ENCODE results near the gene KDSR. TPM values are rescaled to one million over a fixed set of nuclear protein-coding genes. Genes with fewer than 3 reads are reported as not detected.

KDSR gene
- total RNA-seq, 1 experiment from 2014 or later, result 41.7 TPM

- intact Hi-C loops (cut with micrococcal nuclease; ENCODE audit: unreplicated experiment), result no loop called here
- DNase-seq, result no peak
- Histone ChIP-seq H4K20me1 (ENCODE audit: insufficient read depth) (no peaks in the 10 kb centered on the region), H3K9me2 (ENCODE audit: insufficient read depth) (no peaks in the 10 kb centered on the region), H3K27me3 (ENCODE audit: insufficient read depth, low read depth) (no peaks in the 10 kb centered on the region), H3K36me3 (ENCODE audit: low read depth) (no peaks in the 10 kb centered on the region), H3K9me3 (ENCODE audit: insufficient read depth, low read depth) (no peaks in the 10 kb centered on the region), H2AFZ (no peak overlapping the region), H3K27ac (no peak overlapping the region), H3K4me3 (no peak overlapping the region), H3K4me2 (no peak overlapping the region), H3F3A (ENCODE audit: insufficient read depth, low read depth) (no peaks in the 10 kb centered on the region), H3K79me2 (ENCODE audit: low read depth) (no peaks in the 10 kb centered on the region), H3K4me1 (replicated peaks; ENCODE audit: insufficient read depth) (no peaks in the 10 kb centered on the region)
- ChIA-PET CTCF (interaction anchor here (0.5 kb wide), 1 partner anchor 68 kb away, joined by 3 read pairs; no protein-coding TSS in a partner anchor), POLR2A (ENCODE audit: unreplicated experiment) (no interaction called here)
- TF ChIP-seq EZH2 (IDR thresholded peaks at IDR 0.05; ENCODE audit: low read depth) (no peak), CTCF (conservative IDR thresholded peaks at IDR 0.05) (no peak)
- no TSS peak for BruUV-seq (replicated peaks)
Measured at GRCh38 chr18:63297687-63298399, 69.2 kb downstream of the KDSR start.

GRCh38 chr18:63293935-63294334 lies 73.1 kb downstream of the KDSR start:
- Histone ChIP-seq H3K4me3 (no peak overlapping the region), H3K79me2 (ENCODE audit: low read depth) (no peaks in the 10 kb centered on the region), H3K9me2 (ENCODE audit: insufficient read depth) (0 out of 2 replicates have a peak, but pooled peaks cover 6% of the 10 kb centered on the region), H4K20me1 (ENCODE audit: insufficient read depth) (no peaks in the 10 kb centered on the region), H2AFZ (no peak overlapping the region), H3F3A (ENCODE audit: insufficient read depth, low read depth) (no peaks in the 10 kb centered on the region), H3K27ac (no peak overlapping the region), H3K4me2 (no peak overlapping the region), H3K9me3 (ENCODE audit: insufficient read depth, low read depth) (no peaks in the 10 kb centered on the region), H3K36me3 (ENCODE audit: low read depth) (no peaks in the 10 kb centered on the region), H3K4me1 (replicated peaks; ENCODE audit: insufficient read depth) (no peaks in the 10 kb centered on the region), H3K27me3 (ENCODE audit: insufficient read depth, low read depth) (no peaks in the 10 kb centered on the region)
- TF ChIP-seq EZH2 (IDR thresholded peaks at IDR 0.05; ENCODE audit: low read depth) (no peak), CTCF (conservative IDR thresholded peaks at IDR 0.05) (no peak)
- ChIA-PET CTCF (no interaction called here), POLR2A (ENCODE audit: unreplicated experiment) (no interaction called here)
- no peak for DNase-seq
- no TSS peak for BruUV-seq (replicated peaks)
- intact Hi-C loops (cut with micrococcal nuclease; ENCODE audit: unreplicated experiment), result no loop called here

- BruUV-seq (replicated peaks), result no TSS peak
- ChIA-PET POLR2A (ENCODE audit: unreplicated experiment) (no interaction called here), CTCF (no interaction called here)
Measured at GRCh38 chr18:63292831-63293683, 73.9 kb downstream of the KDSR start.

More at GRCh38 chr18:63292831-63293683, 73.9 kb downstream of the KDSR start:
- Histone ChIP-seq H4K20me1 (ENCODE audit: insufficient read depth) (no peaks in the 10 kb centered on the region), H2AFZ (no peak overlapping the region), H3K4me3 (no peak overlapping the region), H3K36me3 (ENCODE audit: low read depth) (no peaks in the 10 kb centered on the region), H3K79me2 (ENCODE audit: low read depth) (no peaks in the 10 kb centered on the region), H3K27ac (no peak overlapping the region), H3K27me3 (ENCODE audit: insufficient read depth, low read depth) (no peaks in the 10 kb centered on the region), H3K4me2 (no peak overlapping the region), H3K4me1 (replicated peaks; ENCODE audit: insufficient read depth) (no peaks in the 10 kb centered on the region), H3F3A (ENCODE audit: insufficient read depth, low read depth) (no peaks in the 10 kb centered on the region), H3K9me3 (ENCODE audit: insufficient read depth, low read depth) (no peaks in the 10 kb centered on the region), H3K9me2 (ENCODE audit: insufficient read depth) (0 out of 2 replicates have a peak, but pooled peaks cover 6% of the 10 kb centered on the region)
- intact Hi-C loops (cut with micrococcal nuclease; ENCODE audit: unreplicated experiment), result no loop called here
- TF ChIP-seq CTCF (conservative IDR thresholded peaks at IDR 0.05) (no peak), EZH2 (IDR thresholded peaks at IDR 0.05; ENCODE audit: low read depth) (no peak)
- DNase-seq, result no peak

All from PC-9 (cell line).